ENCODE data around the gene TMEM178A.
"Not testable (repeated sequence)": the region's sequence is repeated elsewhere in the genome, so short reads cannot be mapped to it uniquely, and the experiment has no call there.

TMEM178A gene

GRCh38 chr2:39720970-39721369 lies 55.3 kb downstream of the TMEM178A start:
- DNase-seq (ENCODE audit: low read depth): no peak
- no peak overlapping the region for H3K4me3 ChIP-seq (ENCODE audit: control insufficient read depth, low read depth, low read length)
- TF ChIP-seq CTCF (conservative IDR thresholded peaks at IDR 0.05; ENCODE audit: control insufficient read depth, insufficient read depth, low read depth, low read length): no peak

- DNase-seq (ENCODE audit: low read depth): no peak
- TF ChIP-seq CTCF (conservative IDR thresholded peaks at IDR 0.05; ENCODE audit: control insufficient read depth, insufficient read depth, low read depth, low read length): no peak
- H3K4me3 ChIP-seq (ENCODE audit: control insufficient read depth, low read depth, low read length): no peak overlapping the region
Observed at GRCh38 chr2:39723497-39723896, 57.8 kb downstream of the TMEM178A start.

- H3K4me3 ChIP-seq (ENCODE audit: control insufficient read depth, low read depth, low read length): no peak overlapping the region
- no peak for DNase-seq (ENCODE audit: low read depth)
- no peak for TF ChIP-seq CTCF (conservative IDR thresholded peaks at IDR 0.05; ENCODE audit: control insufficient read depth, insufficient read depth, low read depth, low read length)
Observed at GRCh38 chr2:39723946-39724827, 58.5 kb downstream of the TMEM178A start.

- no peak for TF ChIP-seq CTCF (conservative IDR thresholded peaks at IDR 0.05; ENCODE audit: control insufficient read depth, insufficient read depth, low read depth, low read length)
- no peak overlapping the region for H3K4me3 ChIP-seq (ENCODE audit: control insufficient read depth, low read depth, low read length)
- DNase-seq (ENCODE audit: low read depth): peak; percentile 24
Observed at GRCh38 chr2:39724828-39725144, 59.1 kb downstream of the TMEM178A start.

- H3K4me3 ChIP-seq (ENCODE audit: control insufficient read depth, low read depth, low read length): no peak overlapping the region
- DNase-seq (ENCODE audit: low read depth): peak; percentile 78
- TF ChIP-seq CTCF (conservative IDR thresholded peaks at IDR 0.05; ENCODE audit: control insufficient read depth, insufficient read depth, low read depth, low read length): no peak
Observed at GRCh38 chr2:39725401-39725800, 59.7 kb downstream of the TMEM178A start.

GRCh38 chr2:39728085-39728484 lies 62.4 kb downstream of the TMEM178A start:
- DNase-seq (ENCODE audit: low read depth); H3K4me3 ChIP-seq (ENCODE audit: control insufficient read depth, low read depth, low read length): not testable (repeated sequence)

GRCh38 chr2:39728941-39729351 lies 63.2 kb downstream of the TMEM178A start:
- no peak overlapping the region for H3K4me3 ChIP-seq (ENCODE audit: control insufficient read depth, low read depth, low read length)
- peak; percentile 82 for TF ChIP-seq CTCF (conservative IDR thresholded peaks at IDR 0.05; ENCODE audit: control insufficient read depth, insufficient read depth, low read depth, low read length)
- DNase-seq (ENCODE audit: low read depth): peak; percentile 38

Measured in fibroblast of mammary gland (primary cell).